Neural cell (in vitro differentiated cells): ENCODE data around the gene POU6F2. TPM values are rescaled to one million over a fixed set of nuclear protein-coding genes. Genes with fewer than 3 reads are reported as not detected.

Experiments used
- H2AFZ ChIP-seq: fragments of 200-600, 300-800 bp; sonication (generic), shearing (Covaris generic); 2 replicates; pipeline ENCODE4 v1.6.0; 2014; ENCODE audit warnings: low read depth, mild to moderate bottlenecking, antibody characterized with exemption, low read length, moderate library complexity
- H3F3A ChIP-seq: fragments of 200-600 bp; shearing (Covaris generic); 2 replicates; pipeline ENCODE4 v1.6.1; 2016; ENCODE audit warnings: mild to moderate bottlenecking, moderate library complexity, mixed read lengths, antibody characterized with exemption, low read length; ENCODE audit not compliant: insufficient read depth, poor library complexity, severe bottlenecking
- H3K27ac ChIP-seq: fragments of 200-600, 300-800 bp; sonication (generic), shearing (Covaris generic); 2 replicates; pipeline ENCODE4 v1.5.1; 2014; ENCODE audit warnings: mild to moderate bottlenecking, low read length, moderate library complexity
- H3K27me3 ChIP-seq: fragments of 300-800, 200-600 bp; sonication (generic), shearing (Covaris generic); 2 replicates; pipeline ENCODE4 v1.6.0; 2014; ENCODE audit warnings: mild to moderate bottlenecking, low read depth, low read length, moderate library complexity; ENCODE audit not compliant: insufficient read depth
- H3K36me3 ChIP-seq: fragments of 300-800, 200-600 bp; sonication (generic), shearing (Covaris generic); 2 replicates; pipeline ENCODE4 v1.5.1; 2014; ENCODE audit warnings: mild to moderate bottlenecking, antibody characterized with exemption, low read length, moderate library complexity; ENCODE audit not compliant: insufficient read depth
- H3K4me2 ChIP-seq: fragments of 300-800, 200-600 bp; sonication (generic), shearing (Covaris generic); 2 replicates; pipeline ENCODE4 v1.6.0; 2014; ENCODE audit warnings: mild to moderate bottlenecking, low read length
- H3K4me3 ChIP-seq: fragments of 300-800, 200-600 bp; sonication (generic), shearing (Covaris generic); 2 replicates; pipeline ENCODE4 v1.5.1; 2014; ENCODE audit warnings: mild to moderate bottlenecking, low read length, moderate library complexity
- H3K79me2 ChIP-seq: fragments of 200-600 bp; shearing (Covaris generic); replicated peaks from 2 replicates; pipeline ENCODE4 v1.6.0; 2014; ENCODE audit warnings: mild to moderate bottlenecking, low read length, moderate library complexity; ENCODE audit not compliant: insufficient read depth
- H3K9ac ChIP-seq: fragments of 300-800, 200-600 bp; sonication (generic), shearing (Covaris generic); 2 replicates; pipeline ENCODE4 v1.6.1; 2016; ENCODE audit warnings: mild to moderate bottlenecking, low read length, mixed read lengths
- H3K9me2 ChIP-seq: fragments of 200-600 bp; shearing (Covaris generic); 2 replicates; pipeline ENCODE4 v1.6.1; 2016; ENCODE audit warnings: mild to moderate bottlenecking, low read length, mixed read lengths; ENCODE audit not compliant: insufficient read depth
- H3K9me3 ChIP-seq: fragments of 200-600, 300-800 bp; sonication (generic), shearing (Covaris generic); 2 replicates; pipeline ENCODE4 v1.6.1; 2016; ENCODE audit warnings: mild to moderate bottlenecking, mixed run types, low read length, moderate library complexity, mixed read lengths
- H4K20me1 ChIP-seq: fragments of 200-600 bp; shearing (Covaris generic); 2 replicates; pipeline ENCODE4 v1.6.1; 2016; ENCODE audit warnings: mild to moderate bottlenecking, mixed run types; ENCODE audit not compliant: insufficient read depth
- EP300 ChIP-seq: fragments of 450-650 bp; conservative IDR thresholded peaks from 2 replicates; pipeline ENCODE4 v1.6.1; 2014; ENCODE audit warnings: antibody characterized with exemption, mild to moderate bottlenecking, moderate library complexity; ENCODE audit not compliant: poor library complexity, severe bottlenecking
- EZH2 ChIP-seq: fragments of 200-600, 300-800 bp; shearing (Covaris generic), sonication (generic); IDR thresholded peaks from 2 replicates; pipeline ENCODE4 v1.6.1; 2014; ENCODE audit warnings: antibody characterized with exemption, low read length, borderline replicate concordance, mild to moderate bottlenecking; ENCODE audit not compliant: insufficient read depth, poor library complexity, severe bottlenecking
- MXI1 ChIP-seq: fragments of 450-650 bp; conservative IDR thresholded peaks from 2 replicates; pipeline ENCODE4 v1.6.1; 2014; ENCODE audit warnings: antibody characterized with exemption, mild to moderate bottlenecking; ENCODE audit not compliant: poor library complexity, severe bottlenecking
- POLR2AphosphoS5 ChIP-seq: IDR thresholded peaks from 2 replicates; pipeline ENCODE4 v1.6.1; 2012
- RAD21 ChIP-seq: fragments of 450-650 bp; conservative IDR thresholded peaks from 2 replicates; pipeline ENCODE4 v1.6.1; 2014; ENCODE audit warnings: antibody characterized with exemption, mild to moderate bottlenecking, moderate library complexity
- SMC3 ChIP-seq: fragments of 450-650 bp; conservative IDR thresholded peaks from 2 replicates; pipeline ENCODE4 v1.6.1; 2014; ENCODE audit warnings: antibody characterized with exemption, mild to moderate bottlenecking, moderate library complexity; ENCODE audit not compliant: poor library complexity
- TAF1 ChIP-seq: IDR thresholded peaks from 2 replicates; pipeline ENCODE4 v1.6.1; 2012; ENCODE audit warnings: low read depth
- polyA plus RNA-seq: library from polyadenylated mRNA; depleted of rRNA; stranded (reverse); fragments of >200 nt; gene quantifications from 2 replicates; pipeline ENCODE4 v1.2.3, GENCODE V29; 2014
- TF ChIP-seq, protein P1 (sequence below): IDR thresholded peaks from 2 replicates; pipeline ENCODE4 v1.6.1; 2012; ENCODE audit warnings: borderline replicate concordance
- TF ChIP-seq, protein P2 (sequence below): fragments of 450-650 bp; IDR thresholded peaks from 2 replicates; pipeline ENCODE4 v1.5.1; 2014; ENCODE audit warnings: antibody characterized with exemption, mild to moderate bottlenecking, moderate library complexity; ENCODE audit not compliant: poor library complexity, severe bottlenecking

POU6F2 gene
- polyA plus RNA-seq, 1 donor from 2014 or later = 2.8 TPM

DNA sequence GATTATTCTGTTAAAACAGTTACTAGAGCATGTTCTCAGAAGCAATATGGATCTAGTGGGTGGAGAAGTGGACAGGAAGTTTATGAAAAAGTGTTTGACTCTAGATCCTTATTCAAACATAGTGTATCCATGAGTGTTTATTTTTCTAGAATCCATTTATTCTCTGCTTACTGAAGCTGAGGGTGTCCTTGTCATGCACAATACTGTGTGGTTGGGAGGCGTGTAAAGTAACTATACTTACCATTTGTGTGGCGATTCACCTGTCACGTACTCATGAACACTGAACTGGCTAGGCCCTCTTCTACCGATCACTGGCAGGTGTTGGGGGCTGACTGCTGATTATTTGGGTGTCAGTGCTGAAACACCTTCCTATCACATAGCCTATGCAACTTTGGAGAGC is 74.0 kb downstream of the POU6F2 start:
- Histone ChIP-seq H3K9me3 (no peaks in the 10 kb centered on the region), H3K9me2 (no peaks in the 10 kb centered on the region), H3F3A (no peaks in the 10 kb centered on the region), H3K4me2 (no peak overlapping the region), H3K36me3 (no peaks in the 10 kb centered on the region), H2AFZ (no peak overlapping the region), H4K20me1 (no peaks in the 10 kb centered on the region), H3K9ac (no peak overlapping the region), H3K79me2 (no peaks in the 10 kb centered on the region), H3K27me3 (no peaks in the 10 kb centered on the region), H3K27ac (no peak overlapping the region), H3K4me3 (no peak overlapping the region)
- TF ChIP-seq, protein P1, sequence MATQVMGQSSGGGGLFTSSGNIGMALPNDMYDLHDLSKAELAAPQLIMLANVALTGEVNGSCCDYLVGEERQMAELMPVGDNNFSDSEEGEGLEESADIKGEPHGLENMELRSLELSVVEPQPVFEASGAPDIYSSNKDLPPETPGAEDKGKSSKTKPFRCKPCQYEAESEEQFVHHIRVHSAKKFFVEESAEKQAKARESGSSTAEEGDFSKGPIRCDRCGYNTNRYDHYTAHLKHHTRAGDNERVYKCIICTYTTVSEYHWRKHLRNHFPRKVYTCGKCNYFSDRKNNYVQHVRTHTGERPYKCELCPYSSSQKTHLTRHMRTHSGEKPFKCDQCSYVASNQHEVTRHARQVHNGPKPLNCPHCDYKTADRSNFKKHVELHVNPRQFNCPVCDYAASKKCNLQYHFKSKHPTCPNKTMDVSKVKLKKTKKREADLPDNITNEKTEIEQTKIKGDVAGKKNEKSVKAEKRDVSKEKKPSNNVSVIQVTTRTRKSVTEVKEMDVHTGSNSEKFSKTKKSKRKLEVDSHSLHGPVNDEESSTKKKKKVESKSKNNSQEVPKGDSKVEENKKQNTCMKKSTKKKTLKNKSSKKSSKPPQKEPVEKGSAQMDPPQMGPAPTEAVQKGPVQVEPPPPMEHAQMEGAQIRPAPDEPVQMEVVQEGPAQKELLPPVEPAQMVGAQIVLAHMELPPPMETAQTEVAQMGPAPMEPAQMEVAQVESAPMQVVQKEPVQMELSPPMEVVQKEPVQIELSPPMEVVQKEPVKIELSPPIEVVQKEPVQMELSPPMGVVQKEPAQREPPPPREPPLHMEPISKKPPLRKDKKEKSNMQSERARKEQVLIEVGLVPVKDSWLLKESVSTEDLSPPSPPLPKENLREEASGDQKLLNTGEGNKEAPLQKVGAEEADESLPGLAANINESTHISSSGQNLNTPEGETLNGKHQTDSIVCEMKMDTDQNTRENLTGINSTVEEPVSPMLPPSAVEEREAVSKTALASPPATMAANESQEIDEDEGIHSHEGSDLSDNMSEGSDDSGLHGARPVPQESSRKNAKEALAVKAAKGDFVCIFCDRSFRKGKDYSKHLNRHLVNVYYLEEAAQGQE = no peak
- no peak for TF ChIP-seq MXI1
- no peak for TF ChIP-seq POLR2AphosphoS5
- TF ChIP-seq, protein P2, sequence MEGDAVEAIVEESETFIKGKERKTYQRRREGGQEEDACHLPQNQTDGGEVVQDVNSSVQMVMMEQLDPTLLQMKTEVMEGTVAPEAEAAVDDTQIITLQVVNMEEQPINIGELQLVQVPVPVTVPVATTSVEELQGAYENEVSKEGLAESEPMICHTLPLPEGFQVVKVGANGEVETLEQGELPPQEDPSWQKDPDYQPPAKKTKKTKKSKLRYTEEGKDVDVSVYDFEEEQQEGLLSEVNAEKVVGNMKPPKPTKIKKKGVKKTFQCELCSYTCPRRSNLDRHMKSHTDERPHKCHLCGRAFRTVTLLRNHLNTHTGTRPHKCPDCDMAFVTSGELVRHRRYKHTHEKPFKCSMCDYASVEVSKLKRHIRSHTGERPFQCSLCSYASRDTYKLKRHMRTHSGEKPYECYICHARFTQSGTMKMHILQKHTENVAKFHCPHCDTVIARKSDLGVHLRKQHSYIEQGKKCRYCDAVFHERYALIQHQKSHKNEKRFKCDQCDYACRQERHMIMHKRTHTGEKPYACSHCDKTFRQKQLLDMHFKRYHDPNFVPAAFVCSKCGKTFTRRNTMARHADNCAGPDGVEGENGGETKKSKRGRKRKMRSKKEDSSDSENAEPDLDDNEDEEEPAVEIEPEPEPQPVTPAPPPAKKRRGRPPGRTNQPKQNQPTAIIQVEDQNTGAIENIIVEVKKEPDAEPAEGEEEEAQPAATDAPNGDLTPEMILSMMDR = no peak
- no peak for TF ChIP-seq SMC3
- TF ChIP-seq TAF1 = no peak
- no peak for TF ChIP-seq EP300
- TF ChIP-seq EZH2 = no peak
- no peak for TF ChIP-seq RAD21

DNA sequence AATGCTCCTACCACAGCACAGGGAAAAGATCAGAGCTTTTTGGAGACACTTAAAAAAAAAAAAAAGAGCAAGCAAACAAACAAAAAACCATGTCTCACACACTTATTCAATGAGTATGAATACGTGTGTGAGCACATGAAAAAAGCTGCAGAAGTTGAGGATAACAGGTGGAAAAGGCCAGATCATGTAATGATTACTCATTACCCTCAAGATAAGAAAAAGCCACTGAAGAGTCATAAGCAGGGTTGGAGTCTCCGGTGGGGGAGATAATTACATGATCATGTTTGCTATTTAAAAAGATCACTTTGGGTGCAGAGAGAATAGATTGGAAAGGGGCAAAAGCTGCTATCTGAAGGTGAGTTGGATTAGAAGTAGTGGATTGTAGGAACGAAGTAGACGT is 77.0 kb downstream of the POU6F2 start:
- Histone ChIP-seq H3K4me3 (no peak overlapping the region), H2AFZ (no peak overlapping the region), H4K20me1 (no peaks in the 10 kb centered on the region), H3K36me3 (no peaks in the 10 kb centered on the region), H3K27ac (no peak overlapping the region), H3K79me2 (no peaks in the 10 kb centered on the region), H3K9me3 (no peaks in the 10 kb centered on the region), H3F3A (no peaks in the 10 kb centered on the region), H3K9ac (no peak overlapping the region), H3K27me3 (no peaks in the 10 kb centered on the region), H3K9me2 (no peaks in the 10 kb centered on the region), H3K4me2 (no peak overlapping the region)
- TF ChIP-seq, protein P2 = no peak
- TF ChIP-seq SMC3 (no peak), RAD21 (no peak), EP300 (no peak), TAF1 (no peak), POLR2AphosphoS5 (no peak), MXI1 (no peak), EZH2 (no peak)
- TF ChIP-seq, protein P1 = no peak
